ENCODE results near the gene MAPK8IP3.
A peak's percentile ranks its signal among the peaks of the same experiment; 100 is the strongest.
"Not testable (repeated sequence)": the region's sequence is repeated elsewhere in the genome, so short reads cannot be mapped to it uniquely, and the experiment has no call there.

The MAPK8IP3 gene

DNA sequence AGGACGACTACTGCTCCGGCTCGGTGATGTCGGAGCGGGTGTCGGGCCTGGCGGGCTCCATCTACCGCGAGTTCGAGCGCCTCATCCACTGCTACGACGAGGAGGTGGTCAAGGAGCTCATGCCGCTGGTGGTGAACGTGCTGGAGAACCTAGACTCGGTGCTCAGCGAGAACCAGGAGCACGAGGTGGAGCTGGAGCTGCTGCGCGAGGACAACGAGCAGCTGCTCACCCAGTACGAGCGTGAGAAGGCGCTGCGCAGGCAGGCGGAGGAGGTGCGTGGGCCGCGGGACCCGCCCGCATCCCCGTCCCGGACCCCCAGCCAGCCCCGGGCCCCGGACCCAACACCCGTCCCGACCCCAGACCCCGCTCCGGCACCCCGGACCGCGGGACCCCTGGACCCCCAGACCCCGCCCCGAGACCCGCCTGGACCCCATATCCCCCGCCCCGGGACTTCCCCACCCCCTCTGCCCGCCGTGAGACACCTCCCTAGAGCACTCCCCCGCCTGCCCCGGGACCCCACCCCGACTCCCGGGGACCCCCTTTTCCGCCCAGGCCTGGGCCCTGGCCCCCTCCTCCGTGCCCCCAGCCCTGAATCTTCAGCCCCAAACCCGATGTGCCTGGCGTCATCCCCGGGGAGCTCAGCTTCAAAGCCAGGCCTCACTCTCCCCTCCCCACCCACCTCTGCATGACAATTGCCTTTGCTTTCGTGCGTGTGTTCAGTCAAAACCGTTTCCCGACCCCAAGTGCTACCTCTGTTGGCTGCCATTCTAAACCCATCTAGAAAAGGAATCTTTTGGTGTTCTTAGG lies 594 bp downstream of the MAPK8IP3 start:
- Histone ChIP-seq H3K27me3 (ENCODE audit: control insufficient read depth, insufficient read depth, low read length) (no peaks in the 10 kb centered on the region), H3K4me3 (ENCODE audit: low read length) (peak overlapping the region; percentile 94), H3K36me3 (ENCODE audit: control insufficient read depth, insufficient read depth, low read length) (no peaks in the 10 kb centered on the region), H3K4me1 (ENCODE audit: control insufficient read depth, insufficient read depth, low read length) (peaks cover 12% of the 10 kb centered on the region), H3K9ac (ENCODE audit: low read length) (peak overlapping the region; percentile 82), H3K27ac (ENCODE audit: low read depth, low read length) (peak overlapping the region; percentile 91)

DNA sequence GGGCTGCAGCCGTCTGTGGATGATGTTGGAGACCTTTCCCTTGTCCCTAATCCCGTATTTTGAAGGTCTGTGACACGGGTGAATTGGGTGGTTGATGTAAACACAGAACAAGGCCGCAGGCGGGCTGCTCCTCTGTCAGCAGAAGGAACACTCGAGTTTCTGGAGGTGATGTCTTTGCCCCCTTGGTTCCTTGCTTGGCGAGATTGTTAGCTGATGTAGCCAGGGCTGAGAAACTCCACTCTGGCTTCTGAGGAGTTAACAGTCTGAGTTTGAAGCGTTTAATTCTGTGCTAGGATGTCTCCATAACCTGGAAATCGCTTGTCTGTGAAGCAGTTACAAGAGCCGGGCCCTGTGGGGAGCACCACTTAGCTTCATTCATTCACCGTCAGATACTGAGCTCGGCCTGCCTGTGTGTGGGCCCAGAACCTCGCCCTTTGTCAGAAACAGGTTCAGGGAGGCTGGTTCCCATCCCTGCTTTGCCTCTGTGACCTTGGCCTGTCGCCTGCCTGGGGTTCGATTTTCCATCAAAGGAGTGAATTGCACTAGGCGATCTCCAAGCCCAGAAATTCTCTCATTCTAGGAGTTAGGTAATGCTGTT lies 1.3 kb downstream of the MAPK8IP3 start:
- peak overlapping the region; percentile 7 for H3K9ac ChIP-seq (ENCODE audit: low read length)
- H3K36me3 ChIP-seq (ENCODE audit: control insufficient read depth, insufficient read depth, low read length), result no peaks in the 10 kb centered on the region
- H3K4me3 ChIP-seq (ENCODE audit: low read length), result peak overlapping the region; percentile 58
- peak overlapping the region; percentile 1 for H3K27ac ChIP-seq (ENCODE audit: low read depth, low read length)
- H3K27me3 ChIP-seq (ENCODE audit: control insufficient read depth, insufficient read depth, low read length), result no peaks in the 10 kb centered on the region
- H3K4me1 ChIP-seq (ENCODE audit: control insufficient read depth, insufficient read depth, low read length), result peaks cover 12% of the 10 kb centered on the region

DNA sequence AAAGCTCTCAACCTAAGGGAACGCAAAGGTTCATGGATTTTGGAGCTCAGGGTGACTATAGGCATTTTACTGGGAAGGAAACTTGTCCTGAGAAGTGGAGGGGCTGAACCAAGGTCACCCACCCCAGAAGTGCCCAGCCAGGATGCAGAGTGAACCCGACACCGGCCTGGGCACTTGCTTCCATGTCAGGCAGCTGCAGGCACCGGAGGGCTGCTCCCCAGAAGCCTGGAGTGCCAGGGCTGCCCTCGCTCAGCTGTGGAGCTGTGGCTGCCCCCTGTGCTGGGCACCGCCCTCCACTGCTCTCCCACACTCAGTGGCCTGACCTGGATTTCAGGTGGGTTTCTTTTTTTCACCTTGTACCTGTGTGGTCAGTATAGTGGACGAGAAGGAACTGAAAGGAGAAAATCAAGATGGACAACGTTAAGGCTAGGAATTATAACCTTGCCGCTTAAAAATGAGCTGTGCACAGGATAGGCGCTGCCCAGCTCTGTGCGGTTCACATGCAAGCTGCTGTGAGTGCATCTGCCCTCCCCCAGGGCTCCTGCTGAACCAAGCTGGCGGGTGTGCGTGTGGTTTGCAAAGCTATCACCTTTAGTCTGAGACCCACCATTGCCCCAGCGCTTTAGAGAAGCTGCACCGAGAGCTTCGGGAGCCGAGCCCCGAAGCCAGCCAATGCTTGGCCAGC lies 2.2 kb downstream of the MAPK8IP3 start:
- Histone ChIP-seq H3K27ac (ENCODE audit: low read depth, low read length) (peak overlapping the region; percentile 1), H3K9ac (ENCODE audit: low read length) (no peak overlapping the region), H3K4me1 (ENCODE audit: control insufficient read depth, insufficient read depth, low read length) (peaks cover 12% of the 10 kb centered on the region), H3K36me3 (ENCODE audit: control insufficient read depth, insufficient read depth, low read length) (no peaks in the 10 kb centered on the region), H3K4me3 (ENCODE audit: low read length) (no peak overlapping the region), H3K27me3 (ENCODE audit: control insufficient read depth, insufficient read depth, low read length) (no peaks in the 10 kb centered on the region)

DNA sequence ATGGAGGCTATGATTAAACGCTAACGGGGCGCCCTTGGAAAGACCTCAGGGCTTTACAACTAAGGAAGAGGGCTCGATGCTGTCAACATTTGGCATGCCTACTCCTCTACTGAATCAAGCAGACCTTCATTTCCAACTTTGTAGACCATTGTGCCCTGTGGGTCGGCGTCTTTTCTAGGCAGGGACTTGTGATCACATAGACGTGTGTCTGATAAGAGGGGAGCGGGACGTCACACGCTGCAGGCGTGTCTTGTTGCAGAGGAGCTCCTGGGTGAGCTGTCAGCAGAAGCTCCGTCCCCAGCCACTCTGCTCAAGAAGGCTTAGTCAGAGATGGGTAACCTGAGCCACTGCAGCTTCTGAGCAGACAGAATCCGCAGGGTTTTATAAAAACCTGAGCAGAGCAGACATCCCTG lies 2.8 kb downstream of the MAPK8IP3 start:
- Histone ChIP-seq H3K4me1 (ENCODE audit: control insufficient read depth, insufficient read depth, low read length) (peaks cover 12% of the 10 kb centered on the region), H3K4me3 (ENCODE audit: low read length) (no peak overlapping the region), H3K27me3 (ENCODE audit: control insufficient read depth, insufficient read depth, low read length) (no peaks in the 10 kb centered on the region), H3K9ac (ENCODE audit: low read length) (no peak overlapping the region), H3K36me3 (ENCODE audit: control insufficient read depth, insufficient read depth, low read length) (no peaks in the 10 kb centered on the region), H3K27ac (ENCODE audit: low read depth, low read length) (no peak overlapping the region)

DNA sequence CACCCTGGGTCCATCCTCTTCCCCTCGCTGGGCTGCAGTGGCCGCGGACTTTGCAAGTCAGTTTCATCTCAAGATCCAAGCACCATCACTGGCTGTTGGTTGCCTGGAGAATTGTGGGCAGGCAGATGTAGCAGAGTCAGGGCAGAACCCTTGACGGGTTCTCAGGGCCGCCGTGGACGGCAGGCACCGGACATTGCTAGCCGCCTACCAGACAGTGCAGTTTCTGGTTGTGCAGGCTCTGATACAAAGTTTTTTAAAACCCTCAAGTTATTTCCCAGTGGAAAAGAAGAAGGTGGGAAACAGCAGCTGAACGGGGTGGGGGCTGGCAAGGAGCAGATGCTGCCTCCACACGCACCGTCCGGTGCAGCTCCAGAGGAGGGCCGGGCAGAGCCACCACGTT lies 3.4 kb downstream of the MAPK8IP3 start:
- no peak overlapping the region for H3K9ac ChIP-seq (ENCODE audit: low read length)
- H3K27me3 ChIP-seq (ENCODE audit: control insufficient read depth, insufficient read depth, low read length), result no peaks in the 10 kb centered on the region
- H3K4me1 ChIP-seq (ENCODE audit: control insufficient read depth, insufficient read depth, low read length), result peaks cover 12% of the 10 kb centered on the region
- no peaks in the 10 kb centered on the region for H3K36me3 ChIP-seq (ENCODE audit: control insufficient read depth, insufficient read depth, low read length)
- H3K27ac ChIP-seq (ENCODE audit: low read depth, low read length), result no peak overlapping the region
- no peak overlapping the region for H3K4me3 ChIP-seq (ENCODE audit: low read length)

DNA sequence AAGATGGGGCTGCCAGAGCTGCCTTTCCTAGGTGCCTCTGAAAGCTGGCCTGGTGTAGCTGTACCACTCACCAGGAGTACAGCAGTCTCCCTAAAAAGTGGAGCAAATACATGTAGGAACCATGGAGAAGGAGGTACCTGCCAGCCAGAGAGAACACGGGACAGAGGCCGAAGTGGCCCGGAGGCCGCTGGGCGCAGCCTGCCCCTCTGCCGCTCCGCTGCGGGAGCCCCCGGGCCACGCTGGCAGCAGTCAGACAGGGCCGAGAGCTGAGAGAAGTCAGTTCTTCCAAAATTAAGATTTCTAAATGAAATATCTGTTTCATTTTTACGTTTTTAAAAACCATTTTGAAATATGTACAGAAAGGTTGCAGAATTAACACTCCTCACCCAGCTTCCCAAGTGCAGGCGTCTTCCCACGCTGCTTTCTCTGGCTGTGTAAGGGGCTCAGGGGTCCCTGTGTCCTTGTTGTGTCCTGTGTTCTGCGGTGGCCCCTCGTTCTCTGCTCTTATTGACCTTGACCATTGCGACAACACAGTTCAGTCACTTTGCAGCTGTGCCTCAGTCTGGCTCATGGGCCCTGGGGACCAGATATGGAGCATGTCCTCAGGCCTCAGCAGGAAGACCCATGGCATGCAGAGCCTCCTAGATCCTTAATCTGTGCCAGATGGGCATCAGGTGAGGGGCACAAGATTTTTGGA lies 5.0 kb downstream of the MAPK8IP3 start:
- Histone ChIP-seq H3K9ac (ENCODE audit: low read length) (no peak overlapping the region), H3K27me3 (ENCODE audit: control insufficient read depth, insufficient read depth, low read length) (no peaks in the 10 kb centered on the region), H3K36me3 (ENCODE audit: control insufficient read depth, insufficient read depth, low read length) (no peaks in the 10 kb centered on the region), H3K4me3 (ENCODE audit: low read length) (no peak overlapping the region), H3K4me1 (ENCODE audit: control insufficient read depth, insufficient read depth, low read length) (peaks cover 12% of the 10 kb centered on the region), H3K27ac (ENCODE audit: low read depth, low read length) (no peak overlapping the region)

DNA sequence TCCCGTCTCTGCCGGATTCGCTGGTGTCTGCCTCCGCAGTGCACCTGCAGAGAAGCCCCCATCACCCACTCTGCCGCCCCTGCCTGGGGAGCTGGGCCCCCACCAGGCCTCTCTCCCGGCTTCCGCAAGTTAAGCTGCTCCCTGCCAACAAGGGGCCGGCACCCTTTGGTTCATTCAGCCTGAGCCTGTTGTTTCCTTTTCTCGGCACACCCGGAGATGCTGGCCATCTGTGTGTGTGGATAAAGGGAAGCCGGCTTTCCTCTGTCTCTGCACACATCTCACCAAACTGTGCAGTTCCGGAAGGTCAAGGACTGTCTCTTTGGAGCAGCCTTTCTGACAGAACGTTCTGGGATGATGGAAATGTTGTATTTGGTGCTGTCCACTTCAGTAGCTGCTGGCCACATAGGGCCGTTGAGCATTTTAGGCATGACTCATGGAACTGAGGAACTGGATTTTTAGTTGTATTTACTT lies 6.8 kb downstream of the MAPK8IP3 start:
- no peaks in the 10 kb centered on the region for H3K36me3 ChIP-seq (ENCODE audit: control insufficient read depth, insufficient read depth, low read length)
- no peak overlapping the region for H3K27ac ChIP-seq (ENCODE audit: low read depth, low read length)
- H3K4me3 ChIP-seq (ENCODE audit: low read length), result no peak overlapping the region
- peaks cover 6% of the 10 kb centered on the region for H3K4me1 ChIP-seq (ENCODE audit: control insufficient read depth, insufficient read depth, low read length)
- H3K9ac ChIP-seq (ENCODE audit: low read length), result no peak overlapping the region
- no peaks in the 10 kb centered on the region for H3K27me3 ChIP-seq (ENCODE audit: control insufficient read depth, insufficient read depth, low read length)

DNA sequence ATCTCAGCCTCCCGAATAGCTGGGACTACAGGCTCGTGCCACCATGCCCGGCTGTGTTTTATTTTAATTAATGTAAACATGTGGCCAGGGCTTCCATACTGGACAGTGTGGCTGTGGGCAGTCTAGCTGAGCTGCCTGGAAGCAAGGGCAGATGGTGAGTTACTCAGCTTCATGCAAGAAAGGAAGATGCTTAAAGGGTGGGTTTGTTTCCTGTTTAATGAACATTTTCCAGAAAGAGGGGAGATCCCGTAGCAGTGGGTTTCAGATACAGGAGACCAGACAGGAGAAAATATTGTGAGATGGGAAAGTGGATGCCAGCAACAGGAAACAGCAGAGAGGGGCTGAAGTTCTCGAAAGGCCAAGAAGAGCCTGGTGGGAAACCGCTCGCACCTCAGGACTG lies 7.3 kb downstream of the MAPK8IP3 start:
- no peak overlapping the region for H3K4me3 ChIP-seq (ENCODE audit: low read length)
- H3K9ac ChIP-seq (ENCODE audit: low read length), result no peak overlapping the region
- no peak overlapping the region for H3K27ac ChIP-seq (ENCODE audit: low read depth, low read length)
- H3K36me3 ChIP-seq (ENCODE audit: control insufficient read depth, insufficient read depth, low read length), result no peaks in the 10 kb centered on the region
- peaks cover 1% of the 10 kb centered on the region for H3K4me1 ChIP-seq (ENCODE audit: control insufficient read depth, insufficient read depth, low read length)
- no peaks in the 10 kb centered on the region for H3K27me3 ChIP-seq (ENCODE audit: control insufficient read depth, insufficient read depth, low read length)

DNA sequence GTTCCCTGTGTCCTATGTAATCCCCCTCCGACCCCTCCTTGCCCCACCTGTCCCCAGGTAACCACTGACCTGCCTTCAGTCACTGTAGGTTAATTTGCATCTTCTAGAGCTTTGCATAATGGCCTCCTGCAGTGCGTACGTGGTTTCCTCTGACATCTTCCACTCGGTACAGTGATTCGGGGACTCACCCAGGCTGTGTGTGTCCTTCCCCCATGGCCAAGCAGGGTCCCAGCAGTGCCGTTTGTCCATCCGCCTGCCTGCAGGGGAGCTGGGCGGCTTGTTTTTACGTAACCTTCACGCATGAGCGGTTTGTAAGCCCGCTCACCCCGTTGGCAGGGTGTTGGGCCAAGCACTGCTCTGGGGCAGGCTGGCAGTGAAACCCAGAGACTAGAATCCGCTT lies 7.9 kb downstream of the MAPK8IP3 start:
- no peaks in the 10 kb centered on the region for H3K27me3 ChIP-seq (ENCODE audit: control insufficient read depth, insufficient read depth, low read length)
- H3K4me1 ChIP-seq (ENCODE audit: control insufficient read depth, insufficient read depth, low read length), result no peaks in the 10 kb centered on the region
- no peak overlapping the region for H3K4me3 ChIP-seq (ENCODE audit: low read length)
- H3K36me3 ChIP-seq (ENCODE audit: control insufficient read depth, insufficient read depth, low read length), result no peaks in the 10 kb centered on the region
- H3K9ac ChIP-seq (ENCODE audit: low read length), result no peak overlapping the region
- H3K27ac ChIP-seq (ENCODE audit: low read depth, low read length), result no peak overlapping the region

DNA sequence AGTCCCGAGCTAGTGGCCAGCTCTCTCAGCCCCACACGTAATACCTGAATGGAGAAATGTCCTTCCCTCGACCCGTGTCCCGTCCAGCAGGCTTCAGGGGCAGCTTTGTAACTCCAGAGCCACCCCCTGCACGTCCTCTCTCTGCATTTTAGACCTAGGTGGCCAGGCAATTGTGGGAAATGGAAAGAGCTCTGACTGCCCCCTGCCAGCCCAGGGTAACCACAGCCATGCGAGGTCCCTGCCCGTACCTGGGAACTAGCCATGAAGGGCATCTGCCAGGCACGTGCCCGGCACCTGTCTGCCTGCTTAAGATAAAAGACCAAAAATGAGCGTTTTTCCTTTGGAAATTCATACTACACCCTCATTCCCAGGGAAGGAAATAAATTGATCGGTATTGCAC lies 9.2 kb downstream of the MAPK8IP3 start:
- H3K36me3 ChIP-seq (ENCODE audit: control insufficient read depth, insufficient read depth, low read length), result no peaks in the 10 kb centered on the region
- no peak overlapping the region for H3K4me3 ChIP-seq (ENCODE audit: low read length)
- H3K27ac ChIP-seq (ENCODE audit: low read depth, low read length), result no peak overlapping the region
- no peaks in the 10 kb centered on the region for H3K4me1 ChIP-seq (ENCODE audit: control insufficient read depth, insufficient read depth, low read length)
- H3K9ac ChIP-seq (ENCODE audit: low read length), result no peak overlapping the region
- H3K27me3 ChIP-seq (ENCODE audit: control insufficient read depth, insufficient read depth, low read length), result no peaks in the 10 kb centered on the region

DNA sequence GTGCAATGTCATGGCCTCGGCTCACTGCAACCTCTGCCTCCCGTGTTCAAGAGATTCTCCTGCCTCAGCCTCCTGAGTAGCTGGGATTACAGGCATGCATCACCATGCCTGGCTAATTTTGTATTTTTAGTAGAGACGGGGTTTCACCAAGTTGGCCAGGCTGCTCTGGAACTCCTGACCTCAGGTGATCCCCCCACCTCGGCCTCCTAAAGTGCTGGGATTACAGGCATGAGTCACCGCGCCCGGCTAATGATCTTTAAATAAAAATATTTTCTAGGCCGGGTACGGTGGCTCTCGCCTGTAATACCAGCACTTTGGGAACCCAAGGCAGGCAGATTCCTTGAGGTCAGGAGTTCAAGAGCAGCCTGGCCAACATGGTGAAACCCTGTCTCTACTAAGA lies 12.2 kb downstream of the MAPK8IP3 start:
- not testable (repeated sequence) for H3K27ac ChIP-seq (ENCODE audit: low read depth, low read length); H3K9ac ChIP-seq (ENCODE audit: low read length); H3K4me1 ChIP-seq (ENCODE audit: control insufficient read depth, insufficient read depth, low read length); H3K36me3 ChIP-seq (ENCODE audit: control insufficient read depth, insufficient read depth, low read length); H3K27me3 ChIP-seq (ENCODE audit: control insufficient read depth, insufficient read depth, low read length); H3K4me3 ChIP-seq (ENCODE audit: low read length)

DNA sequence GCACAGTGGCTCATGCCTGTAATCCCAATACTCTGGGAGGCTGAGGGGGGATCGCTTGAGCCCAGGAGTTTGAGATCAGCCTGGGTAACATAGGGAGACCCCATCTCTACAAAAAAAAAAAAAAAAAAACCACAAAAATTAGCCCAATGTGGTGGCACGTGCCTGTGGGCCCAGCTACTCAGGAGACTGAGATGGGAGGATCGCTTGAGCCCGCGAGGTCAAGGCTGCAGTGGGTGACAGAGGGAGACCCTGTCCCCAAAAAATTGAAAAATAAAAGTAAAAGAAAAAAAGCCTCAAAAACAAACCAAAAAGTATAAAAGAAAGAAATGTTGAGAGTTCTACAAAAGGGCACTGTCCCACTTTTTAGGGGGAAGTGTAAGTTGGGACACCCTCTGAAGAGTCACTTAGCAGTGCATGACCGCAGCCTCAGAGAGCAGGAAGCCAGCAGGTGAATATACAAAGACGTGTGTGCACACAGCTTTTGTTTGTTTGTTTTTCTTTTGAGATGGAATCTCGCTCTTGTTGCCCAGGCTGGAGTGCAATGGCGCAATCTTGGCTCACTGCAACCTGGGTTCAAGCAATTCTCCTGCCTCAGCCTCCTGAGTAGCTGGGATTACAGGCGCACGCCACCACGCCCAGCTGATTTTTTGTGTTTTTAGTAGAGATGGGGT lies 13.7 kb downstream of the MAPK8IP3 start:
- not testable (repeated sequence) for H3K4me1 ChIP-seq (ENCODE audit: control insufficient read depth, insufficient read depth, low read length)

More for the DNA sequence above, 13.7 kb downstream of the MAPK8IP3 start:
- H3K4me3 ChIP-seq (ENCODE audit: low read length); H3K27me3 ChIP-seq (ENCODE audit: control insufficient read depth, insufficient read depth, low read length); H3K27ac ChIP-seq (ENCODE audit: low read depth, low read length); H3K36me3 ChIP-seq (ENCODE audit: control insufficient read depth, insufficient read depth, low read length); H3K9ac ChIP-seq (ENCODE audit: low read length): not testable (repeated sequence)

All from rectal smooth muscle tissue (tissue), 1 donor.